ENCODE results near the gene PSTPIP2.

DNA sequence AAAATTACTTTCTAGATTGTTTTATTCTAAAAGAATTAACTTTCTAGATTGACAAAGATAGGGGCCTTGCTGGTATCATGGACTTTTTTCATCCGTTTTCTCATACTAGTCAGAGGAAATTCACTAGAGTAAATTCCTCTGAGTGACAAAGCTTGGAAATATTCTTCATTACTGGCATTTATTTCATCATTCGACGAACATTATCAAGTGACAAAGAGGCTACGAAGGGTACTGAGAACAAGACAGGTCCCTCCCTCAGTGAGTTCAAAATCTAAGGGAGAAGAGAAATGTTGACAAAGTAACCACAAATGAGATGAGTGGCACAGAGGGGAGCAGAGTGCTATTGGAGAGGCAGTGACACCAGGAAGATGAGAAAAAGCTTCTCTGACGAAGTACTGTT, 109.2 kb downstream of the PSTPIP2 start:
- TF ChIP-seq EZH2 (IDR thresholded peaks at IDR 0.05; ENCODE audit: borderline replicate concordance) (no peak), EZH2phosphoT487 (IDR thresholded peaks at IDR 0.05; ENCODE audit: low read depth, severe bottlenecking, unreplicated experiment) (no peak)
- TF ChIP-seq, protein P1, sequence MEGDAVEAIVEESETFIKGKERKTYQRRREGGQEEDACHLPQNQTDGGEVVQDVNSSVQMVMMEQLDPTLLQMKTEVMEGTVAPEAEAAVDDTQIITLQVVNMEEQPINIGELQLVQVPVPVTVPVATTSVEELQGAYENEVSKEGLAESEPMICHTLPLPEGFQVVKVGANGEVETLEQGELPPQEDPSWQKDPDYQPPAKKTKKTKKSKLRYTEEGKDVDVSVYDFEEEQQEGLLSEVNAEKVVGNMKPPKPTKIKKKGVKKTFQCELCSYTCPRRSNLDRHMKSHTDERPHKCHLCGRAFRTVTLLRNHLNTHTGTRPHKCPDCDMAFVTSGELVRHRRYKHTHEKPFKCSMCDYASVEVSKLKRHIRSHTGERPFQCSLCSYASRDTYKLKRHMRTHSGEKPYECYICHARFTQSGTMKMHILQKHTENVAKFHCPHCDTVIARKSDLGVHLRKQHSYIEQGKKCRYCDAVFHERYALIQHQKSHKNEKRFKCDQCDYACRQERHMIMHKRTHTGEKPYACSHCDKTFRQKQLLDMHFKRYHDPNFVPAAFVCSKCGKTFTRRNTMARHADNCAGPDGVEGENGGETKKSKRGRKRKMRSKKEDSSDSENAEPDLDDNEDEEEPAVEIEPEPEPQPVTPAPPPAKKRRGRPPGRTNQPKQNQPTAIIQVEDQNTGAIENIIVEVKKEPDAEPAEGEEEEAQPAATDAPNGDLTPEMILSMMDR (IDR thresholded peaks at IDR 0.05; ENCODE audit: poor library complexity), result no peak

Data from hepatocyte (in vitro differentiated cells).